Hypothalamus (tissue), 51 donors: ENCODE measurements around the gene MAG.

Experiments used
- DNase-seq, 51 donors: peaks; one replicate each; lab custom pipeline; 2025; lab: John Stamatoyannopoulos, UW

Gene MAG

GRCh38 chr19:35337097-35337983 is 45.4 kb downstream of the MAG start:
- DNase-seq: no peak

- no peak for DNase-seq
Measured at GRCh38 chr19:35337984-35338296, 46.0 kb downstream of the MAG start.

GRCh38 chr19:35340431-35340830 is 48.5 kb downstream of the MAG start:
- DNase-seq: no peak

GRCh38 chr19:35341006-35341405 is 49.0 kb downstream of the MAG start:
- DNase-seq: no peak

GRCh38 chr19:35341565-35342225 is 49.7 kb downstream of the MAG start:
- DNase-seq: no peak

- DNase-seq: no peak
Measured at GRCh38 chr19:35342430-35342829, 50.5 kb downstream of the MAG start.

GRCh38 chr19:35344511-35345031 is 52.6 kb downstream of the MAG start:
- no peak for DNase-seq

- no peak for DNase-seq
Measured at GRCh38 chr19:35345671-35346111, 53.7 kb downstream of the MAG start.

- peak in 1 of 51 donors; percentile 9 for DNase-seq
Measured at GRCh38 chr19:35346193-35347052, 54.5 kb downstream of the MAG start.

GRCh38 chr19:35347171-35347929 is 55.4 kb downstream of the MAG start, which contains the start of gene FFAR1:
Gene FFAR1, plus strand, starts transcription at chr19:35347902. Its CDS starts 3,650 bp downstream, at chr19:35351552.
- peak in 6 of 51 donors; percentile 5 to 19 (median 15) for DNase-seq

GRCh38 chr19:35347930-35348298 is 56.0 kb downstream of the MAG start:
- DNase-seq: no peak

- no peak for DNase-seq
Measured at GRCh38 chr19:35348911-35349611, 57.1 kb downstream of the MAG start.

GRCh38 chr19:35349614-35350521 is 57.9 kb downstream of the MAG start:
- no peak for DNase-seq

- no peak for DNase-seq
Measured at GRCh38 chr19:35350591-35350990, 58.6 kb downstream of the MAG start.

- no peak for DNase-seq
Measured at GRCh38 chr19:35351411-35352176, 59.6 kb downstream of the MAG start.

- DNase-seq: no peak
Measured at GRCh38 chr19:35352177-35352447, 60.2 kb downstream of the MAG start.

- peak in 44 of 51 donors; percentile 8 to 81 (median 46) for DNase-seq
Measured at GRCh38 chr19:35352448-35353304, 60.7 kb downstream of the MAG start.
